GM20431 (cell line): ENCODE data around the gene NAP1L4.
"Not testable (repeated sequence)": the region's sequence is repeated elsewhere in the genome, so short reads cannot be mapped to it uniquely, and the experiment has no call there.

Source experiments
- in situ Hi-C: fragments of 300-500 bp; cut with MseI, MboI; formaldehyde crosslinking; loops from one replicate; pipeline ENCODE4 v1.15.0; 2020; ENCODE audit warnings: low sequenced_read_pairs; ENCODE audit not compliant: unreplicated experiment

NAP1L4 gene

GRCh38 chr11:2940921-2941821, 51.0 kb downstream of the NAP1L4 start:
- in situ Hi-C loops: no loop called here

- in situ Hi-C loops: no loop called here
These were observed 51.8 kb downstream of the NAP1L4 start for GRCh38 chr11:2940147-2940920.

- in situ Hi-C loops: not testable (repeated sequence)
These were observed 53.4 kb downstream of the NAP1L4 start for GRCh38 chr11:2938458-2939418.

- in situ Hi-C loops: not testable (repeated sequence)
These were observed 54.3 kb downstream of the NAP1L4 start for GRCh38 chr11:2937641-2938457.

- in situ Hi-C loops: no loop called here
These were observed 57.4 kb downstream of the NAP1L4 start for GRCh38 chr11:2934611-2935239.

- in situ Hi-C loops: no loop called here
These were observed 58.0 kb downstream of the NAP1L4 start for GRCh38 chr11:2934021-2934550.

- in situ Hi-C loops: no loop called here
These were observed 58.6 kb downstream of the NAP1L4 start for GRCh38 chr11:2933375-2934020.

- in situ Hi-C loops: no loop called here
These were observed 59.3 kb downstream of the NAP1L4 start for GRCh38 chr11:2932850-2933251.

- in situ Hi-C loops: no loop called here
These were observed 60.1 kb downstream of the NAP1L4 start for GRCh38 chr11:2931771-2932738.

GRCh38 chr11:2931420-2931746, 60.7 kb downstream of the NAP1L4 start:
- in situ Hi-C loops: no loop called here

GRCh38 chr11:2930704-2931419, 61.3 kb downstream of the NAP1L4 start:
- in situ Hi-C loops: no loop called here

GRCh38 chr11:2929950-2930703, 62.0 kb downstream of the NAP1L4 start:
- in situ Hi-C loops: no loop called here

GRCh38 chr11:2929531-2929949, 62.6 kb downstream of the NAP1L4 start:
- in situ Hi-C loops: no loop called here

GRCh38 chr11:2928605-2929530, 63.3 kb downstream of the NAP1L4 start, which contains the start of gene PHLDA2:
Gene PHLDA2 (minus strand): TSS chr11:2929420. CDS start chr11:2929364, 56 bp downstream.
- in situ Hi-C loops: no loop called here
